Central memory CD8-positive, alpha-beta T cell (primary cell): ENCODE results near the gene EXOSC2.

Source experiments
- ATAC-seq: fragments of 150-1000 bp; cut with Tn5 transposase; replicated peaks from 2 replicates; pipeline ENCODE4 v1.10.0; 2022; ENCODE audit warnings: mild to moderate bottlenecking, moderate FRiP score, moderate number of reproducible peaks; ENCODE audit not compliant: poor library complexity, severe bottlenecking; ENCODE audit errors: extremely low read depth
- DNase-seq, 2 donors: peaks; one replicate each; pipeline ENCODE4 v3.0.0; 2021; ENCODE audit warnings: low spot score in 2 of 2
- H3K27ac Mint-ChIP-seq: one replicate; pipeline ENCODE4 v1.8.0; 2022; ENCODE audit warnings: low read depth, mild to moderate bottlenecking, moderate library complexity, mixed read lengths
- H3K27me3 Mint-ChIP-seq: one replicate; pipeline ENCODE4 v1.8.0; 2022; ENCODE audit warnings: mixed read lengths
- H3K36me3 Mint-ChIP-seq: one replicate; pipeline ENCODE4 v1.8.0; 2022; ENCODE audit warnings: mild to moderate bottlenecking, moderate library complexity, mixed read lengths; ENCODE audit not compliant: insufficient read depth
- H3K4me1 Mint-ChIP-seq: one replicate; pipeline ENCODE4 v1.8.0; 2022; ENCODE audit warnings: mixed read lengths
- H3K4me3 Mint-ChIP-seq: one replicate; pipeline ENCODE4 v1.8.0; 2022; ENCODE audit warnings: mild to moderate bottlenecking, moderate library complexity, mixed read lengths
- H3K9me3 Mint-ChIP-seq: one replicate; pipeline ENCODE4 v1.8.0; 2022; ENCODE audit warnings: mixed read lengths

EXOSC2 gene

GRCh38 chr9:130738281-130738680, 44.7 kb downstream of the EXOSC2 start:
- H3K9me3 Mint-ChIP-seq = no peaks in the 10 kb centered on the region
- no peak overlapping the region for H3K27ac Mint-ChIP-seq
- peaks cover 15% of the 10 kb centered on the region for H3K4me1 Mint-ChIP-seq
- ATAC-seq = no peak
- H3K27me3 Mint-ChIP-seq = no peaks in the 10 kb centered on the region
- no peak overlapping the region for H3K4me3 Mint-ChIP-seq
- peaks cover 1% of the 10 kb centered on the region for H3K36me3 Mint-ChIP-seq
- DNase-seq = no peak

- no peaks in the 10 kb centered on the region for H3K27me3 Mint-ChIP-seq
Measured at GRCh38 chr9:130739081-130739480, 45.5 kb downstream of the EXOSC2 start.

GRCh38 chr9:130740218-130741023, 46.8 kb downstream of the EXOSC2 start:
- Mint-ChIP-seq H3K36me3 (no peaks in the 10 kb centered on the region), H3K4me3 (no peak overlapping the region), H3K27ac (no peak overlapping the region), H3K27me3 (no peaks in the 10 kb centered on the region), H3K9me3 (no peaks in the 10 kb centered on the region), H3K4me1 (peaks cover 11% of the 10 kb centered on the region)
- ATAC-seq (no peak), DNase-seq (no peak)

More at GRCh38 chr9:130739081-130739480, 45.5 kb downstream of the EXOSC2 start:
- no peak for DNase-seq
- peaks cover 15% of the 10 kb centered on the region for H3K4me1 Mint-ChIP-seq
- ATAC-seq = no peak
- H3K4me3 Mint-ChIP-seq = no peak overlapping the region
- peaks cover 1% of the 10 kb centered on the region for H3K36me3 Mint-ChIP-seq
- no peaks in the 10 kb centered on the region for H3K9me3 Mint-ChIP-seq
- no peak overlapping the region for H3K27ac Mint-ChIP-seq

- H3K36me3 Mint-ChIP-seq = no peaks in the 10 kb centered on the region
- peaks cover 8% of the 10 kb centered on the region for H3K4me1 Mint-ChIP-seq
- no peak for ATAC-seq
- H3K9me3 Mint-ChIP-seq = no peaks in the 10 kb centered on the region
- DNase-seq = no peak
- no peaks in the 10 kb centered on the region for H3K27me3 Mint-ChIP-seq
- no peak overlapping the region for H3K4me3 Mint-ChIP-seq
- H3K27ac Mint-ChIP-seq = no peak overlapping the region
Measured at GRCh38 chr9:130741024-130741305, 47.4 kb downstream of the EXOSC2 start.

GRCh38 chr9:130741831-130742449, 48.4 kb downstream of the EXOSC2 start:
- H3K4me3 Mint-ChIP-seq = no peak overlapping the region
- H3K27ac Mint-ChIP-seq = no peak overlapping the region
- H3K36me3 Mint-ChIP-seq = no peaks in the 10 kb centered on the region
- no peaks in the 10 kb centered on the region for H3K9me3 Mint-ChIP-seq
- DNase-seq = no peak
- H3K27me3 Mint-ChIP-seq = no peaks in the 10 kb centered on the region
- peaks cover 8% of the 10 kb centered on the region for H3K4me1 Mint-ChIP-seq
- ATAC-seq = no peak

- H3K27me3 Mint-ChIP-seq = no peaks in the 10 kb centered on the region
- no peaks in the 10 kb centered on the region for H3K36me3 Mint-ChIP-seq
- H3K27ac Mint-ChIP-seq = no peak overlapping the region
- no peak overlapping the region for H3K4me3 Mint-ChIP-seq
- H3K4me1 Mint-ChIP-seq = peaks cover 8% of the 10 kb centered on the region
- DNase-seq (no peak), ATAC-seq (no peak)
- H3K9me3 Mint-ChIP-seq = no peaks in the 10 kb centered on the region
Measured at GRCh38 chr9:130743656-130744055, 50.1 kb downstream of the EXOSC2 start.

- Mint-ChIP-seq H3K4me1 (peaks cover 8% of the 10 kb centered on the region), H3K36me3 (no peaks in the 10 kb centered on the region), H3K4me3 (no peak overlapping the region), H3K27me3 (no peaks in the 10 kb centered on the region), H3K27ac (no peak overlapping the region), H3K9me3 (no peaks in the 10 kb centered on the region)
- DNase-seq = no peak
- ATAC-seq = no peak
Measured at GRCh38 chr9:130745210-130745800, 51.7 kb downstream of the EXOSC2 start.

GRCh38 chr9:130745829-130746228, 52.2 kb downstream of the EXOSC2 start:
- Mint-ChIP-seq H3K27me3 (no peaks in the 10 kb centered on the region), H3K4me3 (no peak overlapping the region), H3K27ac (no peak overlapping the region), H3K36me3 (no peaks in the 10 kb centered on the region), H3K9me3 (no peaks in the 10 kb centered on the region), H3K4me1 (peaks cover 8% of the 10 kb centered on the region)
- DNase-seq = no peak
- no peak for ATAC-seq

- ATAC-seq (no peak), DNase-seq (no peak)
- Mint-ChIP-seq H3K27ac (no peak overlapping the region), H3K4me1 (peaks cover 5% of the 10 kb centered on the region), H3K9me3 (no peaks in the 10 kb centered on the region), H3K36me3 (no peaks in the 10 kb centered on the region), H3K27me3 (no peaks in the 10 kb centered on the region), H3K4me3 (no peak overlapping the region)
Measured at GRCh38 chr9:130746434-130747212, 53.0 kb downstream of the EXOSC2 start.

GRCh38 chr9:130751631-130752355, 58.2 kb downstream of the EXOSC2 start:
- Mint-ChIP-seq H3K9me3 (no peaks in the 10 kb centered on the region), H3K4me1 (peaks cover 20% of the 10 kb centered on the region), H3K27me3 (no peaks in the 10 kb centered on the region), H3K4me3 (no peak overlapping the region), H3K27ac (no peak overlapping the region), H3K36me3 (no peaks in the 10 kb centered on the region)
- ATAC-seq = no peak
- no peak for DNase-seq
